Activated CD8-positive, alpha-beta T cell treated with anti-CD3 and anti-CD28 coated beads, Interleukin-2, amount 10 ng/mL, durations not matched to agents 7 days and 5 days (primary cell): ENCODE measurements around the gene WDR53. TPM values are rescaled to one million over a fixed set of nuclear protein-coding genes. Genes with fewer than 3 reads are reported as not detected.
A peak's percentile ranks its signal among the peaks of the same experiment; 100 is the strongest.
"Not testable (repeated sequence)": the region's sequence is repeated elsewhere in the genome, so short reads cannot be mapped to it uniquely, and the experiment has no call there.

Experiments
- ATAC-seq: fragments of 150-1000 bp; cut with Tn5 transposase; one replicate; pipeline ENCODE4 v1.10.0; 2021; ENCODE audit warnings: moderate library complexity
- CTCF ChIA-PET: fragments of 350-600 bp; sonication (Branson Sonifier 250); formaldehyde crosslinking; loops from one replicate; lab custom pipeline; 2021; ENCODE audit warnings: antibody characterized with exemption; lab: Charles Lee
- POLR2A ChIA-PET: fragments of 350-600 bp; sonication (Branson Sonifier 250); formaldehyde crosslinking; loops from one replicate; lab custom pipeline; 2021; ENCODE audit warnings: antibody characterized with exemption; lab: Charles Lee
- DNase-seq: peaks from one replicate; pipeline ENCODE4 v3.0.0-alpha.2; 2020
- H3K27ac Mint-ChIP-seq: one replicate; pipeline ENCODE4 v1.8.0; 2021; ENCODE audit warnings: mild to moderate bottlenecking, mixed read lengths
- H3K27me3 Mint-ChIP-seq: one replicate; pipeline ENCODE4 v1.8.0; 2021; ENCODE audit warnings: low read depth, mixed read lengths
- H3K36me3 Mint-ChIP-seq: one replicate; pipeline ENCODE4 v1.8.0; 2021; ENCODE audit warnings: low read depth, mixed read lengths
- H3K4me1 Mint-ChIP-seq: one replicate; pipeline ENCODE4 v1.8.0; 2021; ENCODE audit warnings: low read depth, mixed read lengths
- H3K4me3 Mint-ChIP-seq: one replicate; pipeline ENCODE4 v1.8.0; 2021; ENCODE audit warnings: mild to moderate bottlenecking, mixed read lengths
- H3K9me3 Mint-ChIP-seq: one replicate; pipeline ENCODE4 v1.8.0; 2022; ENCODE audit warnings: mixed read lengths; ENCODE audit not compliant: insufficient read depth
- total RNA-seq, 2 experiments: library from RNA; stranded (reverse); gene quantifications; one replicate each; pipeline ENCODE4 v1.2.3, GENCODE V29; 2021

WDR53 gene
- total RNA-seq, 2 experiments from 2014 or later, result 21.0 to 21.8 TPM

GRCh38 chr3:196600359-196600758 lies 32.0 kb upstream of the WDR53 start:
- Mint-ChIP-seq H3K36me3 (no peaks in the 10 kb centered on the region), H3K27me3 (peaks cover 22% of the 10 kb centered on the region), H3K9me3 (no peaks in the 10 kb centered on the region), H3K4me1 (peaks cover 19% of the 10 kb centered on the region), H3K4me3 (no peak overlapping the region), H3K27ac (no peak overlapping the region)
- ChIA-PET CTCF (no interaction called here), POLR2A (no interaction called here)
- ATAC-seq, result no peak
- DNase-seq, result no peak

- Mint-ChIP-seq H3K4me3 (no peak overlapping the region), H3K9me3 (no peaks in the 10 kb centered on the region), H3K4me1 (peaks cover 18% of the 10 kb centered on the region), H3K36me3 (no peaks in the 10 kb centered on the region), H3K27ac (no peak overlapping the region), H3K27me3 (peaks cover 25% of the 10 kb centered on the region)
- ATAC-seq (no peak), DNase-seq (no peak)
- CTCF ChIA-PET, result no interaction called here
- POLR2A ChIA-PET, result no interaction called here
These were observed 31.4 kb upstream of the WDR53 start for GRCh38 chr3:196599734-196600128.

- H3K36me3 Mint-ChIP-seq, H3K9me3 Mint-ChIP-seq: not testable (repeated sequence)
- Mint-ChIP-seq H3K4me1 (peaks cover 10% of the 10 kb centered on the region), H3K4me3 (peak overlapping the region; percentile 79), H3K27me3 (peaks cover 28% of the 10 kb centered on the region), H3K27ac (peak overlapping the region; percentile 63)
- ATAC-seq (peak; percentile 59), DNase-seq (peak; percentile 72)
- POLR2A ChIA-PET, result interaction anchor here (0.5 to 2.0 kb wide), 14 partner anchors 8 to 371 kb away, joined by 3 to 8 read pairs (median 4); partner anchors contain the start of genes FBXO45, PIGZ, SENP5 and WDR53
- CTCF ChIA-PET, result interaction anchor here (1.3 to 2.2 kb wide), 5 partner anchors 11 to 240 kb away, joined by 4 to 13 read pairs (median 5); no protein-coding TSS in a partner anchor
These were observed 29.8 kb upstream of the WDR53 start for GRCh38 chr3:196597971-196598733.

- no peak overlapping the region for H3K4me3 Mint-ChIP-seq
- ChIA-PET POLR2A (interaction anchor here (0.6 to 2.0 kb wide), 3 partner anchors 35 to 95 kb away, joined by 3 to 4 read pairs (median 3); no protein-coding TSS in a partner anchor), CTCF (interaction anchor here (1.1 to 1.4 kb wide), 3 partner anchors 23 to 89 kb away, joined by 3 to 5 read pairs (median 3); no protein-coding TSS in a partner anchor)
- H3K27me3 Mint-ChIP-seq, result peaks cover 28% of the 10 kb centered on the region
- ATAC-seq (no peak), DNase-seq (no peak)
- H3K4me1 Mint-ChIP-seq, result peaks cover 10% of the 10 kb centered on the region
- no peak overlapping the region for H3K27ac Mint-ChIP-seq
- no peaks in the 10 kb centered on the region for H3K9me3 Mint-ChIP-seq
- no peaks in the 10 kb centered on the region for H3K36me3 Mint-ChIP-seq
These were observed 28.0 kb upstream of the WDR53 start for GRCh38 chr3:196596355-196596754.

- H3K27ac Mint-ChIP-seq, result no peak overlapping the region
- no peaks in the 10 kb centered on the region for H3K4me1 Mint-ChIP-seq
- POLR2A ChIA-PET, result interaction anchor here (1.0 kb wide), 1 partner anchor 8 kb away, joined by 4 read pairs; no protein-coding TSS in a partner anchor
- peaks cover 18% of the 10 kb centered on the region for H3K36me3 Mint-ChIP-seq
- CTCF ChIA-PET, result interaction anchor here (0.8 to 1.1 kb wide), 2 partner anchors 14 to 61 kb away, joined by 3 to 5 read pairs; no protein-coding TSS in a partner anchor
- H3K9me3 Mint-ChIP-seq, result no peaks in the 10 kb centered on the region
- no peak overlapping the region for H3K4me3 Mint-ChIP-seq
- no peak for DNase-seq
- peaks cover 5% of the 10 kb centered on the region for H3K27me3 Mint-ChIP-seq
- ATAC-seq, result no peak
These were observed 21.9 kb upstream of the WDR53 start for GRCh38 chr3:196590279-196590678.

- ChIA-PET CTCF (interaction anchor here (1.0 to 1.1 kb wide), 2 partner anchors 56 to 62 kb away, joined by 3 read pairs; no protein-coding TSS in a partner anchor), POLR2A (no interaction called here)
- H3K9me3 Mint-ChIP-seq, result no peaks in the 10 kb centered on the region
- no peaks in the 10 kb centered on the region for H3K27me3 Mint-ChIP-seq
- no peak overlapping the region for H3K4me3 Mint-ChIP-seq
- ATAC-seq, result no peak
- peaks cover 2% of the 10 kb centered on the region for H3K4me1 Mint-ChIP-seq
- no peak overlapping the region for H3K27ac Mint-ChIP-seq
- peaks cover 51% of the 10 kb centered on the region for H3K36me3 Mint-ChIP-seq
- DNase-seq, result no peak
These were observed 16.8 kb upstream of the WDR53 start for GRCh38 chr3:196585044-196585757.

GRCh38 chr3:196572389-196572788 lies 4.0 kb upstream of the WDR53 start:
- ChIA-PET POLR2A (no interaction called here), CTCF (interaction anchor here (0.8 to 2.8 kb wide), 3 partner anchors 24 to 52 kb away, joined by 3 to 10 read pairs (median 3); no protein-coding TSS in a partner anchor)
- no peak for ATAC-seq
- Mint-ChIP-seq H3K9me3 (no peaks in the 10 kb centered on the region), H3K36me3 (peaks cover 9% of the 10 kb centered on the region), H3K4me3 (no peak overlapping the region), H3K27ac (no peak overlapping the region), H3K4me1 (peaks cover 28% of the 10 kb centered on the region), H3K27me3 (no peaks in the 10 kb centered on the region)
- DNase-seq, result no peak

- H3K36me3 Mint-ChIP-seq, result peaks cover 16% of the 10 kb centered on the region
- H3K9me3 Mint-ChIP-seq, POLR2A ChIA-PET, H3K27ac Mint-ChIP-seq, H3K27me3 Mint-ChIP-seq, ATAC-seq, DNase-seq: not testable (repeated sequence)
- H3K4me1 Mint-ChIP-seq, result peaks cover 42% of the 10 kb centered on the region
- H3K4me3 Mint-ChIP-seq, result peak overlapping the region; percentile 96
- CTCF ChIA-PET, result interaction anchor here (1.4 to 2.8 kb wide), 2 partner anchors 8 to 41 kb away, joined by 3 to 10 read pairs; no protein-coding TSS in a partner anchor
These were observed 2.0 kb upstream of the WDR53 start for GRCh38 chr3:196570332-196570731.

- Mint-ChIP-seq H3K4me1 (peaks cover 45% of the 10 kb centered on the region), H3K27me3 (no peaks in the 10 kb centered on the region), H3K4me3 (peak overlapping the region; percentile 96), H3K27ac (peak overlapping the region; percentile 95), H3K9me3 (no peaks in the 10 kb centered on the region), H3K36me3 (peaks cover 17% of the 10 kb centered on the region)
- ChIA-PET CTCF (interaction anchor here (1.0 to 3.3 kb wide), 7 partner anchors 9 to 401 kb away, joined by 3 to 22 read pairs (median 5); partner anchors contain the start of gene NCBP2), POLR2A (interaction anchor here (0.6 to 2.0 kb wide), 20 partner anchors 10 to 376 kb away, joined by 3 to 12 read pairs (median 4); partner anchors contain the start of genes CEP19, NCBP2, PAK2 and PIGX)
- DNase-seq (peak; percentile 70), ATAC-seq (peak; percentile 57)
These were observed 706 bp upstream of the WDR53 start for GRCh38 chr3:196569003-196569516.

- peaks cover 52% of the 10 kb centered on the region for H3K4me1 Mint-ChIP-seq
- ATAC-seq, result no peak
These were observed 4.6 kb downstream of the WDR53 start for GRCh38 chr3:196563721-196564225.

GRCh38 chr3:196559826-196560225 lies 8.5 kb downstream of the WDR53 start:
- Mint-ChIP-seq H3K9me3 (no peaks in the 10 kb centered on the region), H3K27me3 (no peaks in the 10 kb centered on the region), H3K4me1 (peaks cover 29% of the 10 kb centered on the region), H3K36me3 (peaks cover 29% of the 10 kb centered on the region), H3K4me3 (no peak overlapping the region), H3K27ac (peak overlapping the region; percentile 34)
- CTCF ChIA-PET, result no interaction called here
- ATAC-seq (no peak), DNase-seq (no peak)
- POLR2A ChIA-PET, result no interaction called here

More at GRCh38 chr3:196563721-196564225, 4.6 kb downstream of the WDR53 start:
- ChIA-PET CTCF (interaction anchor here (0.8 to 1.0 kb wide), 2 partner anchors 35 to 39 kb away, joined by 3 read pairs; no protein-coding TSS in a partner anchor), POLR2A (interaction anchor here (0.6 to 0.7 kb wide), 2 partner anchors 41 to 141 kb away, joined by 3 read pairs; no protein-coding TSS in a partner anchor)
- H3K27ac Mint-ChIP-seq, result peak overlapping the region; percentile 65
- peak; percentile 40 for DNase-seq
- H3K9me3 Mint-ChIP-seq, result no peaks in the 10 kb centered on the region
- peak overlapping the region; percentile 20 for H3K4me3 Mint-ChIP-seq
- no peaks in the 10 kb centered on the region for H3K27me3 Mint-ChIP-seq
- peaks cover 34% of the 10 kb centered on the region for H3K36me3 Mint-ChIP-seq
